HepG2 (cell line): ENCODE data around the gene HPCAL4. TPM values are rescaled to one million over a fixed set of nuclear protein-coding genes. Genes with fewer than 3 reads are reported as not detected.

Experiments used
- ATAC-seq: fragments of 200-7000 bp; cut with Tn5 transposase; 3 replicates; pipeline ENCODE4 v1.9.1; 2020; ENCODE audit warnings: mild to moderate bottlenecking, moderate library complexity
- BruUV-seq: library from RNA; stranded (reverse); fragments of 400-500 nt; replicated peaks from 2 replicates; lab custom pipeline; 2021; lab: Mats Ljungman, UMichigan
- CTCF ChIA-PET: fragments of 300-600 bp; formaldehyde crosslinking; extraction: SDS; loops from one replicate; lab custom pipeline; 2021; ENCODE audit warnings: low total read pairs, inconsistent platforms, low intra/inter-chr PET ratio; lab: Yijun Ruan, JAX
- POLR2A ChIA-PET: fragments of 350-600 bp; sonication (Branson Sonifier 250); formaldehyde crosslinking; loops from one replicate; lab custom pipeline; 2020; ENCODE audit warnings: antibody characterized with exemption, inconsistent platforms; lab: Yijun Ruan, JAX
- DNase-seq: peaks from one replicate; pipeline ENCODE4 v3.0.0-alpha.2; 2015; ENCODE audit warnings: low spot score
- FAIRE-seq: peaks from 3 replicates; lab custom pipeline; 2011; peaks lifted over from hg19 to GRCh38; lab: Jason Lieb, UNC
- H2AFZ ChIP-seq: one replicate; pipeline ENCODE4 v1.6.1; 2011; ENCODE audit warnings: low read length, inconsistent platforms
- H3K27ac ChIP-seq: fragments of 300-600 bp; 3 replicates; pipeline ENCODE4 v1.8.0; 2011; ENCODE audit warnings: mixed run types, mild to moderate bottlenecking, mixed read lengths, low read length, inconsistent platforms; ENCODE audit not compliant: insufficient read depth; ENCODE audit errors: extremely low read length
- H3K27me3 ChIP-seq, 2 experiments: fragments of 200-600 bp in 1 of 2; 2 replicates in 1 of 2; 3 replicates in 1 of 2; pipeline versions ENCODE4 v1.6.0 to v1.8.0; 2011; ENCODE audit warnings: low read length in 2 of 2, mild to moderate bottlenecking in 2 of 2, moderate library complexity in 2 of 2, inconsistent platforms in 1 of 2; ENCODE audit not compliant: insufficient read depth in 2 of 2, control insufficient read depth in 1 of 2
- H3K36me3 ChIP-seq, 2 experiments: fragments of 200-600 bp in 1 of 2; replicated peaks in 1 of 2; 2 replicates in 1 of 2; 3 replicates in 1 of 2; pipeline versions ENCODE4 v1.5.1 to v1.8.0; 2011; ENCODE audit warnings: low read length in 2 of 2, inconsistent platforms in 1 of 2; ENCODE audit not compliant: insufficient read depth in 2 of 2, control insufficient read depth in 1 of 2
- H3K4me1 ChIP-seq: 2 replicates; pipeline ENCODE4 v1.5.1; 2012; ENCODE audit warnings: low read length, inconsistent platforms; ENCODE audit not compliant: insufficient read depth
- H3K4me2 ChIP-seq: 2 replicates; pipeline ENCODE4 v1.6.0; 2011; ENCODE audit warnings: low read depth, low read length, inconsistent platforms
- H3K4me3 ChIP-seq, 3 experiments: fragments of 200-600 bp in 1 of 3; sonication (generic), shearing (Covaris generic) in 1 of 3; replicated peaks in 1 of 3; 2 replicates each; pipeline ENCODE4 v1.5.1; 2011 to 2016; ENCODE audit warnings: low read length in 3 of 3, inconsistent platforms in 2 of 3, low read depth in 2 of 3, mild to moderate bottlenecking in 2 of 3, control low read depth in 1 of 3, mixed read lengths in 1 of 3; ENCODE audit not compliant: insufficient read depth in 1 of 3
- H3K79me2 ChIP-seq: one replicate; pipeline ENCODE4 v1.6.1; 2011; ENCODE audit warnings: low read length, inconsistent platforms; ENCODE audit not compliant: insufficient read depth
- H3K9ac ChIP-seq: 2 replicates; pipeline ENCODE4 v1.6.0; 2011; ENCODE audit warnings: mild to moderate bottlenecking, low read depth, low read length, inconsistent platforms; ENCODE audit not compliant: insufficient read depth
- H3K9me3 ChIP-seq: 2 replicates; pipeline ENCODE4 v1.5.1; 2012; ENCODE audit warnings: mild to moderate bottlenecking, low read length
- H4K20me1 ChIP-seq: 2 replicates; pipeline ENCODE4 v1.6.0; 2011; ENCODE audit warnings: inconsistent platforms, mild to moderate bottlenecking, low read length, moderate library complexity; ENCODE audit not compliant: insufficient read depth
- DDIT3 ChIP-seq: sonication (generic); formaldehyde crosslinking; IDR thresholded peaks from 2 replicates; pipeline ENCODE4 v1.4.0; 2020; ENCODE audit warnings: mild to moderate bottlenecking, missing genetic modification reagents
- DR1 ChIP-seq: sonication (generic); formaldehyde crosslinking; IDR thresholded peaks from 2 replicates; pipeline ENCODE4 v1.8.0; 2021; ENCODE audit warnings: mild to moderate bottlenecking, missing genetic modification reagents, inconsistent platforms
- GLMP ChIP-seq: sonication (generic); formaldehyde crosslinking; IDR thresholded peaks from 2 replicates; pipeline ENCODE4 v1.9.0; 2021; ENCODE audit warnings: missing genetic modification reagents, mild to moderate bottlenecking, borderline replicate concordance
- KAT8 ChIP-seq: IDR thresholded peaks from 2 replicates; pipeline ENCODE4 v1.6.1; 2016; ENCODE audit warnings: missing genetic modification reagents, missing compliant biosample characterization
- MAFF ChIP-seq: IDR thresholded peaks from 2 replicates; pipeline ENCODE4 v1.6.1; 2011; ENCODE audit warnings: low read depth, low read length, improper control_type of control experiment
- TRIM22 ChIP-seq: fragments of 450-650 bp; IDR thresholded peaks from 2 replicates; pipeline ENCODE4 v1.6.1; 2017
- ZFAT ChIP-seq: sonication (generic); formaldehyde crosslinking; conservative IDR thresholded peaks from 2 replicates; pipeline ENCODE4 v1.8.1; 2023; ENCODE audit warnings: missing genetic modification reagents, inconsistent platforms
- ZFP62 ChIP-seq: sonication (generic); formaldehyde crosslinking; IDR thresholded peaks from 2 replicates; pipeline ENCODE4 v1.4.0; 2020; ENCODE audit warnings: missing genetic modification reagents
- ZNF143 ChIP-seq: sonication (generic); formaldehyde crosslinking; IDR thresholded peaks from 2 replicates; pipeline ENCODE4 v1.4.0; 2020; ENCODE audit warnings: missing genetic modification reagents
- ZNF441 ChIP-seq: sonication (generic); formaldehyde crosslinking; IDR thresholded peaks from 2 replicates; pipeline ENCODE4 v1.7.0; 2021; ENCODE audit warnings: missing genetic modification reagents, borderline replicate concordance
- ZNF777 ChIP-seq: sonication (generic); formaldehyde crosslinking; IDR thresholded peaks from 2 replicates; pipeline ENCODE4 v1.4.0; 2020; ENCODE audit warnings: missing genetic modification reagents
- WGBS: methylation state at CpG from one replicate; pipeline ENCODE4 v1.1.6; 2017; ENCODE audit warnings: low lambda C conversion rate; 5-methylcytosine and 5-hydroxymethylcytosine counted together
- in situ Hi-C: cut with HindIII; loops from 2 replicates; pipeline ENCODE4 v1.10.0; 2017; ENCODE audit warnings: low pct_unique_long_range_greater_than_20kb; ENCODE audit not compliant: extremely low pct_ligation_motif_present
- intact Hi-C: fragments of 100-400 bp; cut with micrococcal nuclease; formaldehyde crosslinking; loops from one replicate; pipeline ENCODE4 v1.10.0; 2022; ENCODE audit not compliant: unreplicated experiment
- polyA plus RNA-seq, 8 experiments: library from polyadenylated mRNA; depleted of rRNA in 3 of 8; stranded (reverse) in 7 of 8; unstranded in 1 of 8; fragments of >200 nt; fragmentation: Illumina TruSeq in 4 of 8; extraction: Trizol in 4 of 8; gene quantifications; 2 replicates each; pipeline versions ENCODE4 v1.2.1 to v1.2.3, GENCODE V29; 2011 to 2016; ENCODE audit warnings: low read depth in 4 of 8, missing spikeins in 1 of 8, mixed read lengths in 1 of 8; ENCODE audit not compliant: insufficient read depth in 1 of 8
- total RNA-seq, 5 experiments: library from RNA; depleted of rRNA; stranded (reverse); fragments of >200 nt; fragmentation: Illumina TruSeq; extraction: Trizol; gene quantifications; 2 replicates each; pipeline ENCODE4 v1.2.3, GENCODE V29; 2016; ENCODE audit warnings: low read depth in 1 of 5

Gene HPCAL4
- total and polyA plus RNA-seq, 2 of the 13 experiments (the other 11 are each of a cell fraction or from before 2014, with no cell fraction given), result not detected

- POLR2A ChIA-PET, result no interaction called here
- Histone ChIP-seq H4K20me1 (0 out of 2 replicates have a peak, but pooled peaks cover 2% of the 10 kb centered on the region), H3K4me1 (no peaks in the 10 kb centered on the region), H3K4me2 (no peak overlapping the region), H3K4me3 (no peak overlapping the region), H3K27ac (no peak overlapping the region), H2AFZ (no peak overlapping the region), H3K79me2 (no peaks in the 10 kb centered on the region), H3K9ac (no peak overlapping the region), H3K27me3 (peaks cover 0 to 31% of the 10 kb centered on the region in 2 experiments; a peak in 4 of 5 replicates), H3K36me3 (no peaks in the 10 kb centered on the region), H3K9me3 (no peaks in the 10 kb centered on the region)
- intact Hi-C loops (no loop called here), in situ Hi-C loops (no loop called here)
- no peak for ATAC-seq
- 0% methylated on average over 2 of the region's 2 CpGs for WGBS
- CTCF ChIA-PET, result no interaction called here
- FAIRE-seq, result no peak
- no peak for DNase-seq
- TF ChIP-seq DDIT3 (CRISPR knock-in tag) (no peak), MAFF (no peak), ZNF777 (CRISPR knock-in tag) (no peak)
- BruUV-seq, result no TSS peak
Observed at GRCh38 chr1:39678889-39679288, 12.3 kb downstream of the HPCAL4 start.

GRCh38 chr1:39677645-39678044, 13.6 kb downstream of the HPCAL4 start:
- ChIA-PET CTCF (no interaction called here), POLR2A (no interaction called here)
- Histone ChIP-seq H3K27ac (no peak overlapping the region), H3K9ac (no peak overlapping the region), H3K36me3 (no peaks in the 10 kb centered on the region), H3K9me3 (no peaks in the 10 kb centered on the region), H3K79me2 (no peaks in the 10 kb centered on the region), H3K27me3 (peaks cover 0 to 31% of the 10 kb centered on the region in 2 experiments; a peak in 4 of 5 replicates), H3K4me3 (no peak overlapping the region), H4K20me1 (no peaks in the 10 kb centered on the region), H2AFZ (no peak overlapping the region), H3K4me2 (no peak overlapping the region), H3K4me1 (no peaks in the 10 kb centered on the region)
- intact Hi-C loops (no loop called here), in situ Hi-C loops (no loop called here)
- TF ChIP-seq ZNF143 (CRISPR knock-in tag) (no peak), ZFP62 (no peak), ZNF441 (CRISPR knock-in tag) (no peak), GLMP (CRISPR knock-in tag) (no peak), DR1 (no peak), TRIM22 (no peak), KAT8 (CRISPR knock-in tag) (no peak), ZFAT (no peak)
- BruUV-seq, result no TSS peak
- DNase-seq, result no peak
- WGBS, result 6% methylated on average over 3 of the region's 4 CpGs
- ATAC-seq, result no peak
- no peak for FAIRE-seq
